Right lobe of liver (tissue), 4 donors: ENCODE data around the gene PDGFB.

Experiments used
- POLR2A ChIP-seq: fragments of 450-650 bp; IDR thresholded peaks from one replicate; pipeline ENCODE4 v1.6.1; 2017; ENCODE audit warnings: antibody characterized with exemption, mild to moderate bottlenecking
- TF ChIP-seq, protein P1 (sequence below), 4 donors: fragments of 200-600 bp in 3 of 4; fragments of 450-650 bp in 1 of 4; IDR thresholded peaks; one replicate each; pipeline versions ENCODE4 v1.5.1 to v1.8.0; 2016 to 2022; ENCODE audit warnings: antibody characterized with exemption in 4 of 4, mild to moderate bottlenecking in 2 of 4
- donor health status: DM: no; HTN: no; CAD: no.
- donor health status: DM: no; HTN: no; CAD: no.
- donor health status: DM: no; HTN: yes; CAD: no.

DNA sequence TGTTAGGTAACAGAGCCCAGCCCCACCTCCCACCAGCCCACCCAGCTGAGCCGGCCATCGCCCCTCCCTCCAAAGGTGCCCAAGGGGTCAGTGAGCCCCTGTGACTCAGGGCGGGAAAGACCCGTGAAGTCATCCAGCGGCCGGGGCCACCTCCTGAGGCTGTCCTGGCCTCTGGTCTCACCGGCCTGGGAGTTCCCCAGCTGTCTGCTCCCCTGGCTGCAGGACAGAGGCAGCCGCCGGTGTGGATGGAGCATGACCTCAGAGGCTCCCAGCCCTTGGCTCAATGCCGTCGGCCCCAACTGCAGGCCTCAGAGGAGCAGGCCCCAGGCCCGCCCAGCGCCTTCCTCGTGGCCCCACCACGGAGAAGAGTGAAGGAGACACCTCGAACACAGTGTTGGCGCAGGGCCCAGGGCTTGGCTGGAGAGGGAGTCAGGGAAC lies 46.0 kb upstream of the PDGFB start:
- TF ChIP-seq, protein P1, sequence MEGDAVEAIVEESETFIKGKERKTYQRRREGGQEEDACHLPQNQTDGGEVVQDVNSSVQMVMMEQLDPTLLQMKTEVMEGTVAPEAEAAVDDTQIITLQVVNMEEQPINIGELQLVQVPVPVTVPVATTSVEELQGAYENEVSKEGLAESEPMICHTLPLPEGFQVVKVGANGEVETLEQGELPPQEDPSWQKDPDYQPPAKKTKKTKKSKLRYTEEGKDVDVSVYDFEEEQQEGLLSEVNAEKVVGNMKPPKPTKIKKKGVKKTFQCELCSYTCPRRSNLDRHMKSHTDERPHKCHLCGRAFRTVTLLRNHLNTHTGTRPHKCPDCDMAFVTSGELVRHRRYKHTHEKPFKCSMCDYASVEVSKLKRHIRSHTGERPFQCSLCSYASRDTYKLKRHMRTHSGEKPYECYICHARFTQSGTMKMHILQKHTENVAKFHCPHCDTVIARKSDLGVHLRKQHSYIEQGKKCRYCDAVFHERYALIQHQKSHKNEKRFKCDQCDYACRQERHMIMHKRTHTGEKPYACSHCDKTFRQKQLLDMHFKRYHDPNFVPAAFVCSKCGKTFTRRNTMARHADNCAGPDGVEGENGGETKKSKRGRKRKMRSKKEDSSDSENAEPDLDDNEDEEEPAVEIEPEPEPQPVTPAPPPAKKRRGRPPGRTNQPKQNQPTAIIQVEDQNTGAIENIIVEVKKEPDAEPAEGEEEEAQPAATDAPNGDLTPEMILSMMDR (IDR thresholded peaks at IDR 0.05), result no peak
- no peak for TF ChIP-seq POLR2A
